ENCODE data around the gene PIK3C2G.

The PIK3C2G gene

DNA sequence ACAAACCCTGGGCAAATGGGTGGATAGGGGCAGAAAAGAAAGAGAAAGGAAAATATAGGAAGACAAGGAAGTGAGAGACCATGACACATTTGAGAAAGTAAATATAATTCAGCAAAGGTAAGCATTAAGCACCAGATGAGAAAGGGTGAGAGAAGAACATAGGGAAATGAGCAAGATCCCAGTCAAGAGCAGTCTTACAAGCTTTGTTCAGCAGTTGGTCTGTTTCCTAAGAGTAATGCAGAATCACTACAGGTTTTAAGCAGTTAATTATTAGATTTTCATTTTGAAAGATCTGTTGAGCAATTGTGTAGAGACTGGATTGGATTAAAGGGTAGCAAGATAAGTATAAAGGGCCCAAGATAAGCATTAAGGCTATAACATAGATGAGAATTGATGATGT, 330.2 kb downstream of the PIK3C2G start:
- FAIRE-seq = no peak
- DNase-seq (ENCODE audit: extremely low spot score, insufficient read length, low read depth) = no peak

DNA sequence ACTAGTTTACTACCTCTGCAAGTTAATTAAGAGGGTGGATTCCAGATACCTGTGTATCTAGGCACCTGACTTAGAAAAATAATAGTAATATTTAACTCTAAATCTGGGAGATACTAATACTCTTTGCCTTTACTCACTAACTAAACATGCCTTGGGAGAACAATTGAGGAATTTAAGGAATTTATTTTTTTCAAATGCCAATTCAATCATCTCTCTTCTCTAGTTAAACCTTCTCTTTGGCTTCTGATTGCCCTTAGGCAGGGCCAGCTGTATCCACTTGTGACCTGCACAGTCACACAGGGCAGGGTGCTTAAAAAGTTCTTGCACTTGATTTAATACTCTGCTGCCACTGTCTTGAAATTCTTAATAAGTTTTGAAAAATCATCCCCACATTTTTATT, 334.1 kb downstream of the PIK3C2G start:
- FAIRE-seq (no peak), DNase-seq (ENCODE audit: extremely low spot score, insufficient read length, low read depth) (no peak)

DNA sequence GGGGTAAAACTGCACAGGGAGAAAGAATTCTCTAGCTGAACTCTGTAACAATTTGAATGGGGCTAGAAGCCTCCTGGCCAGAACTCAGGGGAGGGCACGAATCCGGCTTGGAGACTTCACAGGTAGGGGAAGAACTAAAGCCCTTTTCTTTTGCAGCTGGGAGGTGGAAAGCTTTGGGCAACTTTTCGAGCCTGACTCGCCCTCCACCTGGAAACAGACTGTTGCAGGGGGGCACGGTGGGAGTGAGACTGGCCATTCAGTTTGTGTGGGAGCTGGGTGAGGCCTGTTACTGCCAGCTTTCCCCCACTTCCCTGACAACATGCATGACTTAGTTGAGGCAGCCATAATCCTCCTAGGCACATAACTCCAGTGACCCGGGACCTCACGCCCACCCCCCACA, 340.6 kb downstream of the PIK3C2G start:
- no peak for DNase-seq (ENCODE audit: extremely low spot score, insufficient read length, low read depth)
- FAIRE-seq = no peak

DNA sequence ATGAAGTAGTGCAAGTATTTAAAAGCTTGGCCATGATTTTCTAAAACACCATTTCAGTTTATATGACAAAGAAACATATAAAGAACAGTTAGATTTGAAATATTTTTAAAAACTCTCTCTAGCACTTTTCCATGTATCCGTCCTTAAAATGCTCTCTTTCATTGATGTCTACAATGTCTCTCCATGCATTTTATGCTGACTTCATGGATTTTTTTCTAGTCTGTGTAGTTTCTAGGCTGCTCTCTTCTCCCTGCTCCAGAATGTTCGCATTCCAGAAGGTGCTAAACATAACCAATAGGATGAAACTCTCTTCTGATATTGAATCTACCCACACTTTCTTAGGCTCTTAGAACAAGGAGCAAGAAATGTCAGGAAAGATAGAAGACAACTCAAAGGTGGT, 351.7 kb downstream of the PIK3C2G start:
- DNase-seq (ENCODE audit: extremely low spot score, insufficient read length, low read depth) = no peak
- FAIRE-seq = no peak

DNA sequence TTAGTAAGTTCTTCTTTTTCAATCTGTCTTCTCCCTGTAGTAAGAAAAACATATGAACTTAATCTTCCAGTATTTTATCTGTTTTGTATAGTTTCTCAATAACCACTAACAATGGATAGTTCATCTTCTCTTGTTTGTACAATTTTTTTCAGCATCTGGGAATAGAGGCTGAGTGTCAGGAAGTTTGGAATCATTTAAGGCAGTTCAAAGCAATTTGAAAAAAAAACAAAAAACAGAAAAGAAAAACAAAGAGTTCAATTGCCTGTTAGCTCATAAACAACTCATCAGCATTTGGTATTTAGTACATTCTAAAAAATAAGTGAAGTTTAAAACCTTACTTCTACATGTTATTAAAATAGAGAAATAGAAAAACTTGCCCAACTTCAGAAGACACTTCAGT, 359.7 kb downstream of the PIK3C2G start:
- DNase-seq (ENCODE audit: extremely low spot score, insufficient read length, low read depth) (no peak), FAIRE-seq (no peak)

DNA sequence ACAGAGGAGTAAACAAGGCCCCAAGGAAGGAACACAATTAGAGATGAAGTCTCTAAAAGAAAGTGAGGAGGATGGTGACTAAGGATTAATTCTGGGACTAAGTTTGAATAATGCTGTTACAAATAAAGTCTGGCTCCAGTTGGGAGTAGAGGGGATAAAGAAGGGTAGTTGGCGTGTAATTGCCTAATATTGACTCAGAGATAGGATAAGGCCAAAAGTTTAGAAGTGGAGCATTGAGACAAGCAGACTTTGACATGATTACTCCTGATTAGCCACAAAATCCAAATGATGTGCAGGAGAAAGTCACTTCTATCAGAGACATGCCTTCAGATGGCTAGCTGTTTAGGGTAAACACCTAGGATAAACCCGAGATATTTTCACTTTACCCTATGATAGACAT, 368.1 kb downstream of the PIK3C2G start:
- FAIRE-seq = no peak
- no peak for DNase-seq (ENCODE audit: extremely low spot score, insufficient read length, low read depth)

DNA sequence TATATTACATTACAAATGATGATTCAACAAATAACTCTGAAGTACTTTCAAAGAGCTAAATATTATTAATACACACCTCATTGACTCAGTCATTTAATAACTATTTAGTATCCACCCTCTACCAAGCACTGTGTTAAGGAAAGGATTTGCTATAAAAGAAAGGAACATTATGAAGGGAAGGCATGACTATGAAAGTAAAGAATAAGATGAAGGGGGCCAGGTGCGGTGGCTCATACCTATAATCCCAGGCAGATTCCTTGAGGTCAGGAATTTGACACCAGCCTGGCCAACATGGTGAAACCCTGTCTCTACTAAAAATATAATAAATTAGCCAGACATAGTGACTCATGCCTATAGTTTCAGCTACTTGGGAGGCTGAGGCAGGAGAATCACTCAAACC, 368.6 kb downstream of the PIK3C2G start:
- FAIRE-seq (no peak), DNase-seq (ENCODE audit: extremely low spot score, insufficient read length, low read depth) (no peak)

DNA sequence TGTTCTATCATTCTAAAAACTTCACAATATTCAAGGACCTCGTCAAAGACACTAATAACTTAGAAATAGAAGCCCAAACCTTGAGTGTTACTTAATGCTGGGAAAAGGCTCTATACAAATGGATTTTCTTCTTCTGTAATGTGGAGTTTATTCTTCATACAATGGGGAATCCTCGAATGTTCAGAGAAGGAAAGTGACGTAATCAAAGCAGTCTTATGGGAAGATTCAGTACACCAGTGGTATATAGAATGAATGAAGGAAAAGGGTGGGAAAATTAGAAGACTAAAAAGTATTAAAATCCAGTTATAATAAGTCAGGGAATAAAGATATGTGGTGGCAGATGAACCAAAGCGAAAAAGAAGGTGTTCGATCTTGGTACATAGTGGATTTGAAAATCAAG, 370.0 kb downstream of the PIK3C2G start:
- DNase-seq (ENCODE audit: extremely low spot score, insufficient read length, low read depth) = no peak
- no peak for FAIRE-seq

DNA sequence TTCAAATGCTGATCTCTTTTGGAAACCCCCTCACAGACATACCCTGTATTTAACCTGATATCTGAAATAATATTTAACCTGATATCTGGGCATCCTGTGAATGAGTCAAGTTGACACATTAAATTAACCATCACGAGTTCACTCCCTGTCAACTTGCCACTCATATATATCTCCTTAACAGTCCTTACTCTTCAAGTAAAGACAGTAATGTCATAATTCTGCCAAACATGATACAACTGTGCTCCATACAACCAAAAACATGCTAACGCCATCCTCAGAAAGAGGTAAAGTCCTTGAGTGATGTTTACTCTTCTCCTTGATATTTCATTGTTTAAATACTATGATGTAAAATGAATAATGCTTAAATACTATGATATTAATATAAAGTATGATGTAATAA, 371.5 kb downstream of the PIK3C2G start:
- DNase-seq (ENCODE audit: extremely low spot score, insufficient read length, low read depth) (no peak), FAIRE-seq (no peak)

DNA sequence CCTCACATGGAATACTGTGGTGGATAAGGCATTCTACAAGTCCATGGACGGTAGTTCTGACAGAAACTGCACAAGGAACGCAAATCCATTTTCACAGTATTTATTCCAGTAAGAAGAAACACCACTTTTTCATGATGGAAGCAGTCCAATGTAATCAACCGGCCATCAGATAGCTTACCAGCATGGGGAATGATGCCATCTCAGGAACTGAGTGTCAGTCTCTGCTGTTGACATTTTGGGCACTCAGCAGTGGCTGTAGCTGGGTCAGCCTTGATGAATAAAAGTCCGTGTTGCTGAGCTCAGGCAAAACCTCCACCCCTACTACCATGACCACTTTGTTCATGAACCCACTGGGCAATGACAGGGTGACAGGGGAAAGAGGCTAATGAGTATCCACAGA, 373.1 kb downstream of the PIK3C2G start:
- FAIRE-seq = no peak

DNA sequence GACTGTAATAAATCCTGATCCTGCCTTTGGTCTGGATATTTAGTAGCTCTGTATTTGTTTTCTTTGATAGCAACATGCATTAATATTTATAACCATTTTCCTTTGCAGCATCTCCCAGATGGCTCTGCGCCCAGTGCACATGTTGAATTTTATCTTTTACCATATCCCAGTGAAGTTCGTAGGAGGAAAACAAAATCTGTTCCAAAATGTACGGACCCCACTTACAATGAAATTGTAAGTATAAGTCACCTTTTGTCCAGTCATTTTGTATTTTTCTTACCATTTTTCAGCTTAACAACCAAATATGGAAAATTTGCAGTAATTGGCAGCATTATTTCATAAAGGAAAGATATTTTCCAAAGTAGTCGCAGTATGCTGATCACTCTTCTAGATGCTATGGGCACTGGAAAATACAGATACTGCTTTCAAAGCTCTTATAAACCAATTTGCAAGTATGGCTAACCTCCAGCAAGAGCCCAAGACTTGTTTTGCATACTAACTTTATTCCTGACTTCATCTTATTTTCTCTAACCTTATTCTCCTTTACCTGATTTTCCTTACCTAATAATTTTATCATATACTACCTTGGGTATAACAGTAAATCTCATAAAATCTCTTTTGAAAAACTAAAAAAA, 379.1 kb downstream of the PIK3C2G start:
- FAIRE-seq = no peak
- DNase-seq (ENCODE audit: extremely low spot score, insufficient read length, low read depth) = no peak

More for the DNA sequence above, 373.1 kb downstream of the PIK3C2G start:
- DNase-seq (ENCODE audit: extremely low spot score, insufficient read length, low read depth) = no peak

DNA sequence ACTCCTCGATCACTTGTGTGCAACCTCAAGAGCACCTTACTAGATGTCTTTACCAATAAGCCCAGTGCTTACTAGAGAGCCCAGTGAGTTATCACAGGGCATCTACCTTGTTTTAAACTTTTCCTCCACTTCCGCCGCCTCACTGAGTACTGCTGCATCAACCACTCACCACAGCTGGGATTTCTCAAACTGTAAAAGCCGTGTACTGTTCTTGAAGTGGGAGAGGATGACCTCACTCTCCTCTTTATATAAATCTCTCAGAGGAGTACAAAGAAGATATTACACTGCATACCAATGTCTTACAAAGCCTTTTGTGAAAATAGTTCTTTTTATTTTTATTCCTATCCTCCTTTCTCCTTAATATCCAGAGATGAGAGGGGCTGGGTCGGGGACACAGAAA, 382.4 kb downstream of the PIK3C2G start:
- FAIRE-seq (no peak), DNase-seq (ENCODE audit: extremely low spot score, insufficient read length, low read depth) (no peak)

DNA sequence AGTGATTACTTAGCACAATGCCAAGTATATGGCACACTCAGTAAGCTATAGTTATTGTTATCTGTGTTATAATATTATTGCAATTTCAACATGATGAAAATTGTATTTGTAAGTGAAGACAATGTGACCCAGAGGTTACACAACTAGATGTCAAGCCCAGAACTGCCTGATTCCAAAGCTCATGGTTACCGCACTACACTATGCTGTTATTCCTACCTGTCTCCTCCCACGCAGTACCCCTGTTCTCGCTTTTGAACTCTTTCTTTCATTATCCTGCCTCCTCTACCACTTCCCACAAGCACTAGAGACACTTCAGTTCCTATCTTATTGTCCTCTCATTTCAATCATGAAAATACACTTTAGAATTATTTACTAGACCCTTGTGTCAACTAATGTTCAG, 383.2 kb downstream of the PIK3C2G start:
- no peak for DNase-seq (ENCODE audit: extremely low spot score, insufficient read length, low read depth)
- no peak for FAIRE-seq

DNA sequence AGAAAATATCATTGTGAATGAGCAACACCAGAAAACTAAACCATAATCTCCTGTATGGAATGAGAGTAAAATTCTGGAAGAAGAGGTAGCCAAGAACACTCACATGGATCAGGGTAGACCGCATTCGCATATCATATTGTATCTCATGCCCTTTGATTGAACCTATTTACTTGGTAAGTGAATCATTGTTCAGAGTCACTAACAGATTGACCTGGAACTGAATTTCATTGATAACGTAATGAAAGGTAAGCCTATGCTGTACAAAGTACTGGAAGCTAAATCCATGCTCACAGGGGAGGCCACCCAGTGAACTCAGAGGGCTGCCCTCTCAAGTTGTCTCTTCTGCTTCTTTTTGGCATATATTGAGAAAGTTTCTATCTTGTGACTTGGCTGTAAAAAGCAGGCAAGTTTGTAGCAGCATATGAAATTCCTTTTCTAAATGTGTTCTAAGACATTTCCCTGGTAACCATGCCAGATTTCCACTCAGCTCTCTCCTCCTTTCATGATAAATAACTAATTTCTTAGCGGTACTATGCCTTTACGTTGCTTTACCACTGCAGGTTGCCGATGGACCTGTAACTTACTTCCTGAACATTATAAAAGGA, 385.1 kb downstream of the PIK3C2G start:
- FAIRE-seq (no peak), DNase-seq (ENCODE audit: extremely low spot score, insufficient read length, low read depth) (no peak)

DNA sequence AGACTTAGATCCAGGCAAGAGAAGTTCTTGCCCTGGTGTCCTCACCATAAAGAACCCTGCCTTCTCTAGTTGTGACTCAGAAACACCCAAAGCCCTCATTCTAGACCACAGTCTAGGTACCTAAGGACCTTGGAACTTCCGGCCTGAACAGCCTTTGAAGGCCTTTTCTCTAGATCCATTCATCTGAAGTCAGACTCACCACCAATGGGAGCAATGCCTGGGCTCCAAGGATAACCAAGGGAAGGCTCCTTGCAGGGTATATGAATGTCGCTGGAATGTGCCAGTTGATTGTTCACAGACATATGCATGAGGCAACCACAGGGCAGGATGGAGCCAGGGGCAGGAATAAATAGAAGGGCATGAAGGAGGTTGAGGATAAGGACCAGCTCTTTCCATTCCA, 390.2 kb downstream of the PIK3C2G start:
- DNase-seq (ENCODE audit: extremely low spot score, insufficient read length, low read depth) = no peak

DNA sequence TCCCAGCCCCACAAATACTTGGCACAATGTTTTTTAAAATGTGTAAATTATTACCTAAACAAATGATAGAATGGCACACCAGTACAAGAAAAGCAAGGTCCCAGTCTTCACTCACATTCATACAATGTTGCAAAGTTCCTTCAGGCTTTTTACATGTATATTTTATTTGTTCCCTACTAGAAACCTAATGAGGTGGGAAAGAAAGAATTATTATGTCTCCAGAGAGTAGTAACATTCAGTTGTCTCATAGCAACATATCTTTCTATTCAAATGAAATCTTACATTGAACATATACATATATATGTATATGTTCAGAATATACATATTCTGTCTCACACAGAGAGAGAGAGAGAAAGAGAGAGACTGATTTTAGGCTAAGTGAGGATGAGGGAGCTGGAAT, 391.3 kb downstream of the PIK3C2G start:
- FAIRE-seq (no peak), DNase-seq (ENCODE audit: extremely low spot score, insufficient read length, low read depth) (no peak)

More for the DNA sequence above, 390.2 kb downstream of the PIK3C2G start:
- FAIRE-seq = no peak

DNA sequence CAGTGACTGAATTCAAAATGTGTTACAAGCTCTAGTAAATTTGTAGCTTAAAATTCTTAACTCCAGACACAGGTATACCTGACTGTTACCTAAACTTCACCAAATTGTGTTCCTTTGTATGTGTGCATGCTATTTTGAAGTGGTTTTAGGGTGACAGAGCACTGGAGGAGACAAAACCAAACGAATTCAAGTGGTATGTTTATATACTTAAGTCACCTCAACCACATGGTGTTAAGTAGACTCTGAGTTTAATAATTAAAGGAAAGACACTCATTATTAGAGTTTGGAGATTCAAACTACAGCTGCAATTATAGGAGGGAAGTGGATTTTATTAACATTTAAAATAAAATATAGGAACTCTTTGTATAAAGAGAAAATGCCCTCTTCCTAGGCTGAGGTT, 392.1 kb downstream of the PIK3C2G start:
- FAIRE-seq (no peak), DNase-seq (ENCODE audit: extremely low spot score, insufficient read length, low read depth) (no peak)

DNA sequence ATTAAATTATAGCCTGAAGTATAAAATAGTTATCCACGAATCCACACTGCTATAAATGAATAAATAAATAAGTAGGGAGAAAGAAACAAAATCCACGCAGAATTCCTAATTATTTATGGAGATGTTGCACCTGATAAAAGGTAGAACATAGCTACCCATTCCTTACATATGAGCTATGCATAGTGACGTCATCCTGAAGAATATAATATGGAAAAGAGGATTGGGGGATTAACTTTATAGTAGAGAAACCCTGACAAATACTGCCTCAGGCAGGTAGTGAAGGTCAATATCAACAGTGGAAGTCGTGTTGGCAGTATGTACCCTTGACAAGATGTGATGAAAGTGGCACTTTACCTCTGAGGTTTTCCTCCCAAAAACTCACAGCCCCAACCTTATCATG, 394.0 kb downstream of the PIK3C2G start:
- FAIRE-seq (no peak), DNase-seq (ENCODE audit: extremely low spot score, insufficient read length, low read depth) (no peak)

DNA sequence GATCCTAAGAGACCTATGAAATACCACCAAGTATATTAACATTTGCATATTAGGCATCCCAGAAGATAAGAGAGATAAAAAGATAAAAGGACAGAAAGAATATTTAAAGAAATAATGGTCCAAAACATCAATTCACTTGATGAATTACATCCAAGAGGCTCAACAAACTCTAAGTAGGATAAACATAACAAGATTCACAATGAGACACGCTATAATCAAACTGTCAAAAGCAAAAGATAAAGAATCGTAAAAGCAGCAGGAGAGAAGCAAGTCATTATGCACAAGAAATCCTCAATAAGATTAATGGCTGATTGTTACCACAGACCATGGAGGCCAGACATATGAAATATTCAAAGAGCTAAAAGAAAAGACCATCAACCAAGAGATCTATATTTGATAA, 396.9 kb downstream of the PIK3C2G start:
- FAIRE-seq (no peak), DNase-seq (ENCODE audit: extremely low spot score, insufficient read length, low read depth) (no peak)

DNA sequence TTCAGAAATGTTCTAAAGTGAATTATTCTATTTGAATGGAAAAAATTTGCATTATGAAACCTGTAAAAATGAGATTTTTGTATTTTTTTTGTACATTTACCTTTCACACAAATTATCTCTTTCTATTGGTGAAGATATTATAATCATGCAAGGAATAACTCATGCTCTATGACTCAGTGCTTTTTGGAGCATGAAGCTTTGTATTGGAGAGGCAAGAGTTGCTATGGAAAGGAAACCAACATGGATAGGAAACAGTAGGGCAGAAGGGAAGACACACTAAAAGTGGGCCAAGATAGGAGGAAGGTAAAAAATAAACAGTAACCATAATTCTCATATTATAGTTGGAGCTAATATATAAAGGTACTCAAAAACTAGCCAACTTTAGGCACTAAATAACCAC, 397.5 kb downstream of the PIK3C2G start:
- no peak for DNase-seq (ENCODE audit: extremely low spot score, insufficient read length, low read depth)
- no peak for FAIRE-seq

DNA sequence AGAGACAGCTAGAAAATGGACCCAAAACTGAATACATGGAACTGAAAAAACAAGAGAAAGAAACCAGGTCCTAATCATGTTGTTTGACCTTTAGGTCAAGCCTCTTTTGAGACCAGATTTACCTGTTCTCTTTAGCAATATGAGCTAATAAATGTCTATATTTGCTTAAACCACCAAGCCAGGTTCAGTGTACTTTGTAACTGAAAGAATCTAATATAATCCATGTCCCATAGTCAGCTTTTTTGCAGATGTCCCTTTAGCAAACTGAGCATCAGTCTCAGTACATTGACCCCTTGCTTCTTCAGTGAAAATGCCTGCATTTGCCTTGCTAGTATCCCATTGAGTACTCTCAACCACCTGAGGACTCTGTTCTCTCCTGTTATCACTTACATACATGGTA, 414.8 kb downstream of the PIK3C2G start:
- FAIRE-seq (no peak), DNase-seq (ENCODE audit: extremely low spot score, insufficient read length, low read depth) (no peak)

DNA sequence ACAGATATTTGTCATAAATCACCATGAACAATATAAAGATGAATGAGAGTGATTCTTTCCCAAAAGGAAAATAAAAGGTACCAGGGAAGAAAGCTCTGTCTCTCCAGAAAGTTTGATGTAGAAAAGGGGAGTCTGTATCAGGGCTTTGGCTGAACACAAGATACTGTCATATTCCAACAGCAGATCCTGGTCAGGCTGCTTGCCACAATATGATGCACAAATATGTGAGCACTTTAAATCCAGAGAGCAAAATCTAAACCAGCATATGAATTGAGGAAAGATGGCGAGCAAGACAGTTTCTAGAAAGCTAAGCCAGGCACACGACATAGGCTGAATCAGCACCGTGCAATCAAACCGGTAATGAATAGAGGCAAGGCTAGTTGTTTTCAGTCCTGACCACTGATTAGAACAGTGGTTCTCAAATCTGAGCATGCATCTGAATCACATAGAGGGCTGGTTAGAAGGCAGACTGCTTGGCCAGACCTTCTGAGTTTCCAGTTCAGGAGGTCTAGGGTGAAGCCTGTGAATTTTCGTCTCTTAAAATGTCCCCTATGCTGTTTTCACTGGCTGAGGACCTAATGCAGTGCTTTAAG, 415.8 kb downstream of the PIK3C2G start:
- DNase-seq (ENCODE audit: extremely low spot score, insufficient read length, low read depth) = no peak
- no peak for FAIRE-seq

Data from GM18507 (cell line).